Common myeloid progenitor, CD34-positive (primary cell): ENCODE data around the gene SECISBP2L.
A peak's percentile ranks its signal among the peaks of the same experiment; 100 is the strongest.

Source experiments
- CTCF ChIA-PET: fragments of 350-600 bp; sonication (Branson Sonifier 250); formaldehyde crosslinking; loops from one replicate; lab custom pipeline; 2021; ENCODE audit warnings: antibody characterized with exemption; lab: Charles Lee
- POLR2A ChIA-PET: fragments of 350-600 bp; sonication (Branson Sonifier 250); formaldehyde crosslinking; loops from one replicate; lab custom pipeline; 2021; ENCODE audit warnings: antibody characterized with exemption; lab: Charles Lee
- DNase-seq, 3 donors: peaks; one replicate each; pipeline versions ENCODE4 v3.0.0 to v3.0.0-alpha.2; 2013
- H3K27ac ChIP-seq, 2 experiments: 1 replicate in 1 of 2; 2 replicates in 1 of 2; pipeline ENCODE4 v1.7.0; 2013; ENCODE audit warnings: inconsistent platforms in 2 of 2, low read length in 2 of 2, mild to moderate bottlenecking in 2 of 2, low read depth in 1 of 2, moderate library complexity in 1 of 2; ENCODE audit not compliant: severe bottlenecking in 2 of 2, insufficient read depth in 1 of 2, poor library complexity in 1 of 2
- H3K27me3 ChIP-seq, 5 experiments: replicated peaks in 2 of 5; 1 replicate in 3 of 5; 2 replicates in 2 of 5; pipeline versions ENCODE4 v1.6.1 to v1.7.0; 2013; ENCODE audit warnings: low read length in 4 of 5, mild to moderate bottlenecking in 2 of 5, moderate library complexity in 2 of 5, inconsistent platforms in 1 of 5; ENCODE audit not compliant: insufficient read depth in 5 of 5, control insufficient read depth in 4 of 5
- H3K36me3 ChIP-seq, 4 experiments: 1 replicate in 2 of 4; 2 replicates in 2 of 4; pipeline versions ENCODE4 v1.6.1 to v1.7.0; 2013; ENCODE audit warnings: low read length in 3 of 4, control low read depth in 1 of 4, mild to moderate bottlenecking in 1 of 4; ENCODE audit not compliant: control insufficient read depth in 4 of 4, insufficient read depth in 4 of 4
- H3K4me1 ChIP-seq, 4 experiments: 1 replicate in 3 of 4; 2 replicates in 1 of 4; pipeline versions ENCODE4 v1.6.1 to v1.7.1; 2013; ENCODE audit warnings: low read length in 3 of 4, mild to moderate bottlenecking in 3 of 4, control low read depth in 1 of 4, inconsistent platforms in 1 of 4, moderate library complexity in 1 of 4; ENCODE audit not compliant: control insufficient read depth in 4 of 4, insufficient read depth in 4 of 4; ENCODE audit errors: control extremely low read depth in 1 of 4
- H3K4me3 ChIP-seq, 7 experiments: 1 replicate in 4 of 7; 2 replicates in 3 of 7; pipeline versions ENCODE4 v1.5.1 to v1.7.0; 2013; ENCODE audit warnings: mild to moderate bottlenecking in 7 of 7, low read length in 6 of 7, moderate library complexity in 6 of 7, inconsistent platforms in 2 of 7, low read depth in 2 of 7, control low read depth in 1 of 7; ENCODE audit not compliant: insufficient read depth in 4 of 7, control insufficient read depth in 1 of 7; ENCODE audit errors: extremely low read depth in 1 of 7
- H3K9me3 ChIP-seq, 5 experiments: 1 replicate in 4 of 5; 2 replicates in 1 of 5; pipeline versions ENCODE4 v1.6.1 to v1.7.1; 2013; ENCODE audit warnings: low read length in 4 of 5, mild to moderate bottlenecking in 2 of 5, inconsistent platforms in 1 of 5, low read depth in 1 of 5, moderate library complexity in 1 of 5; ENCODE audit not compliant: control insufficient read depth in 4 of 5, insufficient read depth in 2 of 5; ENCODE audit errors: control extremely low read depth in 1 of 5
- WGBS: methylation state at CpG from one replicate; pipeline ENCODE4 v1.1.5; 2013; ENCODE audit not compliant: insufficient coverage; 5-methylcytosine and 5-hydroxymethylcytosine counted together

The SECISBP2L gene

DNA sequence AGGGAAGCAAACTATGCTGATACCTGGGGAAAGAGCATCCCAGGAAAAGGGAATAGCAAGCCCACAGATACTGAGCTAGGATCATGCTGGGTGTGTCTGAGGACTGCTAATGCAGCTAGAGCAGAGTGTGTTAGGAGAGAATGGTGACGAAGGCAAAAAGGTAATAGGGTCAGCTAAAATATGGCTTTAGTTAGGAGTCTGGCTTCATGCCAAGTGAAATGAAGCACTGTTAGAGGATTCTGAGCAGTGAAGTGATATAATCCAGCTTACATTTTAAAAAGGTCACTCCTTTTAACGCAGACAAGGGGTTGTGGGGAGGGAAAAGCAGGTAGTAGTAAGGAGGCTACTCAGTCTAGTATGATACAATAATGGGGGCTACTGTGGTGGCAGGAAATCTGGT is 30.4 kb downstream of the SECISBP2L start:
- H3K36me3 ChIP-seq = peaks cover 10 to 47% (median 18%) of the 10 kb centered on the region in 4 experiments
- DNase-seq = no peak
- 100% methylated on average over 1 of the region's 2 CpGs for WGBS
- H3K27ac ChIP-seq = no peak overlapping the region
- no peaks in the 10 kb centered on the region for H3K27me3 ChIP-seq
- no peaks in the 10 kb centered on the region for H3K9me3 ChIP-seq
- no peaks in the 10 kb centered on the region for H3K4me1 ChIP-seq
- CTCF ChIA-PET = interaction anchor here (1.0 kb wide), 1 partner anchor 42 kb away, joined by 3 read pairs; no protein-coding TSS in a partner anchor
- H3K4me3 ChIP-seq = no peak overlapping the region
- POLR2A ChIA-PET = no interaction called here

DNA sequence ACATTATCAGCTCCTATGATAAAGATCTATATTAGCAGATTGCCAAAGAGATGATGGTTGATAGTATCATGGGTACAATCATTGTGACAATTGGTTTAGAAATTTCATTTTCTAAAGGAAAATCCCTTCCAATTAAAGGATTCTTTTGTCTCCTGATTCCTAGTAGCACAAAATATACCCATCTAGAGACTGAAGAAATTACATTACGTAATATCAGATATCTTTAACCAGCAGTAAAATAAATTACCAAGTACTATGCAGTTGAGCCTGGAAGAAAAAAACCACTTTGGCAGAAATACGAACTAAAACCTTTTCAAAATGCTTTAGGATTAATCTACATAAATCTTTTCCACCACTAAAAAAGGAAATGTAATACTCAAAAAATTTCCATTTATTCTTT is 46.9 kb downstream of the SECISBP2L start:
- H3K4me3 ChIP-seq = no peak overlapping the region
- H3K4me1 ChIP-seq = no peaks in the 10 kb centered on the region
- peaks cover 18 to 53% (median 27%) of the 10 kb centered on the region in 4 experiments for H3K36me3 ChIP-seq
- no peaks in the 10 kb centered on the region for H3K27me3 ChIP-seq
- 100% methylated on average over 1 of the region's 2 CpGs for WGBS
- no peaks in the 10 kb centered on the region for H3K9me3 ChIP-seq
- CTCF ChIA-PET = no interaction called here
- H3K27ac ChIP-seq = no peak overlapping the region
- no peak for DNase-seq
- POLR2A ChIA-PET = no interaction called here

DNA sequence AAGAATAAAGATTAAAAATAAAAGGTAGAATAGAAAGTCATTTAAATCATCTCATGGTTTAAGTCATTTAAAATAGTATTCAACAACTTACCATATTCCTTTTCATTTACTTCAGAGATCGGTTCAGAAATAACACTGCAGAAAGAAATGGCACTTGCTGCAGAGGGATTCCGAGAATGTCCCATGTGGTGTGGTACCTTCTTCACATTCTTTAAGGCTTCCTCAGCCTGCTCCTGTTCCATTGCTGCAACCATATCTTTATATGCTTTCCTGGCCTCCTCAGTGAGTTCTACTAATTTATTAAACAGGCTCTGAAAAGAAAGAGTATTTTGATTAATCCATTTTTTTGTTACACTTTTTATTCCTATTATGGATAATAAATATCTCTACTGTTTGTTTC is 50.0 kb downstream of the SECISBP2L start:
- CTCF ChIA-PET = no interaction called here
- H3K27me3 ChIP-seq = no peaks in the 10 kb centered on the region
- no peak overlapping the region for H3K4me3 ChIP-seq
- no peaks in the 10 kb centered on the region for H3K9me3 ChIP-seq
- peaks cover 27 to 67% (median 37%) of the 10 kb centered on the region in 4 experiments for H3K36me3 ChIP-seq
- WGBS = 100% methylated on average over 2 of the region's 2 CpGs
- POLR2A ChIA-PET = no interaction called here
- no peak overlapping the region for H3K27ac ChIP-seq
- DNase-seq = no peak
- no peaks in the 10 kb centered on the region for H3K4me1 ChIP-seq

DNA sequence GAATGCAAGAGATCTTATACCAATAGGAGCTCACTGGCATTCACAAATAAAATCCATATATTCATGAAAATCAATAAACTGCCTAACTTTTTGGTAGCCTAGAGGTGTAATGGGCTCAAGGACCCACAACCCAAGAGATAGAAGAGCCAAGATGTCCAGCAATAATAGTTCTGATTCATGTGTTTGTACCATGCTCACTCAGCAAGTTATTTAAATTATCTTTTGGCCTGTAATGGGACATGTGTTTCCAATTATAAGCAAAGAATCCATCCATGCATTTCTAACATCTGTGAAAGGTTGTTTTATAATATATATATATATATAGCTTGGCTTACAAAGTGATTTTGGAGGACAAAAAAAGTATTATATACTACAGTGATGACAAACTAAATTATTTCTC is 52.9 kb downstream of the SECISBP2L start:
- H3K27ac ChIP-seq = no peak overlapping the region
- H3K36me3 ChIP-seq = peaks cover 17 to 55% (median 31%) of the 10 kb centered on the region in 4 experiments
- ChIA-PET CTCF (interaction anchor here (1.4 kb wide), 1 partner anchor 11 kb away, joined by 3 read pairs; no protein-coding TSS in a partner anchor), POLR2A (interaction anchor here (0.7 to 1.1 kb wide), 2 partner anchors 17 to 18 kb away, joined by 3 read pairs; no protein-coding TSS in a partner anchor)
- H3K4me3 ChIP-seq = no peak overlapping the region
- H3K9me3 ChIP-seq = no peaks in the 10 kb centered on the region
- no peaks in the 10 kb centered on the region for H3K4me1 ChIP-seq
- no peaks in the 10 kb centered on the region for H3K27me3 ChIP-seq
- DNase-seq = no peak

DNA sequence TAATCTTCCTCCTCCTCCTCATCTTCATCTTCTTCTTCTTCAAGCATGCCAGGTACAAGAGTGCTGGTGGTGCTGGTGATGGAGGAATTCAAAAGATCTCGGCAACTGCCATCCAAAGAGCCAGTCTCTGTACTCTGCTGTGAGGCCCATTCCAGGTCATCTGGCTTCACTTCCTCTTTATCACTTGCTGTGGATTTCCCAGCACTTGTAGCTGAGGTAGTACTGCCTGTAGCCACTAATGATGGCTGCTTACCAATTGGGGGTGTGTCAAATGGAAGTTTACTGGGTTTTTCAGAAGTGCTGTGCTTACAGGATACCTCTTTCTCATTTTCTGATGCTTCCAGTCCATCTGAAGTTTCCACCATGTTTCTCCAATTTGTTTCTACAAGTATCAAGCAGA is 53.7 kb downstream of the SECISBP2L start:
- no CpG with 5 or more reads among the region's 1 CpG for WGBS

DNA sequence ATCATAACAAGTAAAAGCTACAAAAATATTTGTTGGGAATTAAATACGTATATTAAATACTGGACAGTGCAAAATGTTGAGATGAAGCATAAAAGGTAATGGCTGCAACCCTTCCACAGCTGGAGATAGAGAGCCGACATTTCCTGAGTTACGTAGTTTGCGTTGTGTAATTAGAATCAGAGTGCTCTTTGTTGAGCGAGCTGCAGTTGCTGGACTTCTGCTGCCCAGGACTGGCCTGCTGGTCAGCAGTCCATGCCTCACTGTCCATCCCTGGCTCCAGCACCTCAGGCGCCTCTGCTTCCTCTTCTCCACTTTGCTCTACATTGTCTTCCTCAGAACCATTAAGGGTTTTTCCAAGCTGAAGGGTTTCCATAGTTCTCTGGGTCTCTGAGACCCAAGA is 54.1 kb downstream of the SECISBP2L start:
- no peak overlapping the region for H3K27ac ChIP-seq
- WGBS = 100% methylated on average over 5 of the region's 6 CpGs
- ChIA-PET CTCF (interaction anchor here (0.7 to 0.9 kb wide), 2 partner anchors 16 to 111 kb away, joined by 4 to 5 read pairs; no protein-coding TSS in a partner anchor), POLR2A (no interaction called here)
- H3K4me3 ChIP-seq = no peak overlapping the region
- H3K36me3 ChIP-seq = peaks cover 17 to 46% (median 28%) of the 10 kb centered on the region in 4 experiments
- DNase-seq = no peak
- no peaks in the 10 kb centered on the region for H3K4me1 ChIP-seq
- H3K27me3 ChIP-seq = no peaks in the 10 kb centered on the region
- H3K9me3 ChIP-seq = no peaks in the 10 kb centered on the region

More for the DNA sequence above, 53.7 kb downstream of the SECISBP2L start:
- Histone ChIP-seq H3K4me3 (no peak overlapping the region), H3K36me3 (peaks cover 17 to 50% (median 32%) of the 10 kb centered on the region in 4 experiments), H3K27ac (no peak overlapping the region), H3K27me3 (no peaks in the 10 kb centered on the region), H3K4me1 (no peaks in the 10 kb centered on the region), H3K9me3 (no peaks in the 10 kb centered on the region)
- ChIA-PET CTCF (interaction anchor here (0.9 kb wide), 1 partner anchor 17 kb away, joined by 4 read pairs; no protein-coding TSS in a partner anchor), POLR2A (interaction anchor here (0.7 kb wide), 1 partner anchor 17 kb away, joined by 3 read pairs; no protein-coding TSS in a partner anchor)
- DNase-seq = peak in 2 of 3 donors; percentile 55 to 67

DNA sequence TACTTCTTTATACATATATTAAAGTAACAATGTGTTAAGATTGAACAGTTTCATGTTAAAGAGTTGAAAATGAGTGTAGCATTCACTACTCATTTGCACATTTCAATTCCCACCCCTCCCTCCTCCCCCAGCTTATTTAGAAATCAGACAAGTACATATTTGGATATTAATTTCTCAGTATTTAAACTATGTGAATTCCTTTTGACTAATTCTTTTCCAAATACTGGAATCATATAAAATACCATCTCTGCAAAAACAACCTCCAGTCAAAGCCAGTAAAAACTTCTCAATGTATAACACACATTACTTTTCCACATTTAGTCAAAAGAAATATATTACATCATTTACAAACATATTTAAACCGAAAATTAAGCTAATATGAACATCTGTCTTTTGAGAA is 57.1 kb downstream of the SECISBP2L start:
- H3K27me3 ChIP-seq = no peaks in the 10 kb centered on the region
- WGBS = no CpG with 5 or more reads among the region's 1 CpG
- POLR2A ChIA-PET = no interaction called here
- CTCF ChIA-PET = interaction anchor here (1.2 kb wide), 1 partner anchor 14 kb away, joined by 4 read pairs; no protein-coding TSS in a partner anchor
- DNase-seq = no peak
- no peak overlapping the region for H3K4me3 ChIP-seq
- H3K4me1 ChIP-seq = no peaks in the 10 kb centered on the region
- H3K27ac ChIP-seq = no peak overlapping the region
- H3K36me3 ChIP-seq = peaks cover 12 to 26% (median 18%) of the 10 kb centered on the region in 4 experiments
- H3K9me3 ChIP-seq = no peaks in the 10 kb centered on the region
